OCI-LY3 (cell line): ENCODE results near the gene CCDC142.
"Not testable (repeated sequence)": the region's sequence is repeated elsewhere in the genome, so short reads cannot be mapped to it uniquely, and the experiment has no call there.

Experiments
- H2AFZ ChIP-seq: fragments of 200-600, 300-600 bp; shearing (Covaris generic); 2 replicates; pipeline ENCODE4 v1.6.0; 2014; ENCODE audit warnings: antibody characterized with exemption, low read depth, low read length
- H3K27ac ChIP-seq: fragments of 200-600, 300-600 bp; sonication (generic); 2 replicates; pipeline ENCODE4 v1.5.1; 2014; ENCODE audit warnings: mild to moderate bottlenecking, low read length, moderate library complexity, mixed read lengths
- H3K27me3 ChIP-seq: fragments of 200-600, 300-600 bp; sonication (generic); 2 replicates; pipeline ENCODE4 v1.6.1; 2014; ENCODE audit warnings: low read depth, low read length, mixed read lengths
- H3K36me3 ChIP-seq: fragments of 200-600, 300-600 bp; sonication (generic); replicated peaks from 2 replicates; pipeline ENCODE3; 2014; ENCODE audit warnings: low read depth, low read length, mixed read lengths
- H3K4me1 ChIP-seq: fragments of 300-600, 200-600 bp; sonication (generic); 2 replicates; pipeline ENCODE4 v1.6.1; 2014; ENCODE audit warnings: low read length, mixed read lengths
- H3K4me2 ChIP-seq: fragments of 200-600, 300-600 bp; sonication (generic); 2 replicates; pipeline ENCODE4 v1.6.1; 2014; ENCODE audit warnings: low read length, mixed read lengths
- H3K4me3 ChIP-seq: fragments of 300-600, 200-600 bp; sonication (generic); 2 replicates; pipeline ENCODE4 v1.5.1; 2014; ENCODE audit warnings: antibody characterized with exemption, mild to moderate bottlenecking, low read length, moderate library complexity
- H3K79me2 ChIP-seq: fragments of 300-600, 200-600 bp; shearing (Covaris generic); 2 replicates; pipeline ENCODE4 v1.6.1; 2014; ENCODE audit warnings: mild to moderate bottlenecking, low read length, mixed read lengths
- H3K9ac ChIP-seq: fragments of 300-600, 200-600 bp; shearing (Covaris generic); 2 replicates; pipeline ENCODE4 v1.6.0; 2014; ENCODE audit warnings: mild to moderate bottlenecking, low read length, moderate library complexity
- H3K9me3 ChIP-seq: fragments of 200-600, 300-600 bp; shearing (Covaris generic); 2 replicates; pipeline ENCODE4 v1.6.1; 2014; ENCODE audit warnings: low read length, mixed read lengths; ENCODE audit not compliant: insufficient read depth
- H4K20me1 ChIP-seq: fragments of 200-600, 300-600 bp; sonication (generic); 2 replicates; pipeline ENCODE4 v1.6.1; 2016; ENCODE audit warnings: low read length, mixed read lengths; ENCODE audit not compliant: insufficient read depth
- CTCF ChIP-seq: fragments of 200-600, 300-600 bp; sonication (generic); IDR thresholded peaks from 2 replicates; pipeline ENCODE4 v1.5.1; 2014; ENCODE audit warnings: antibody characterized with exemption, low read length, low read depth
- EZH2phosphoT487 ChIP-seq: fragments of 200-600 bp; shearing (Covaris generic); IDR thresholded peaks from 2 replicates; pipeline ENCODE4 v1.6.1; 2018; ENCODE audit warnings: antibody characterized with exemption, mixed run types, low read depth

CCDC142 gene

GRCh38 chr2:74444498-74445318 lies 38.1 kb downstream of the CCDC142 start:
- Histone ChIP-seq H3K79me2 (no peaks in the 10 kb centered on the region), H3K36me3 (no peaks in the 10 kb centered on the region), H3K27ac (no peak overlapping the region), H3K9me3 (no peaks in the 10 kb centered on the region), H3K4me3 (peak overlapping the region; percentile 23), H2AFZ (peak overlapping the region; percentile 17), H3K9ac (peak overlapping the region; percentile 2; the same call in 1 of the 2 replicates), H3K4me2 (peak overlapping the region; percentile 54), H3K27me3 (no peaks in the 10 kb centered on the region), H4K20me1 (no peaks in the 10 kb centered on the region), H3K4me1 (peaks cover 28% of the 10 kb centered on the region)
- TF ChIP-seq EZH2phosphoT487 (no peak), CTCF (no peak)

DNA sequence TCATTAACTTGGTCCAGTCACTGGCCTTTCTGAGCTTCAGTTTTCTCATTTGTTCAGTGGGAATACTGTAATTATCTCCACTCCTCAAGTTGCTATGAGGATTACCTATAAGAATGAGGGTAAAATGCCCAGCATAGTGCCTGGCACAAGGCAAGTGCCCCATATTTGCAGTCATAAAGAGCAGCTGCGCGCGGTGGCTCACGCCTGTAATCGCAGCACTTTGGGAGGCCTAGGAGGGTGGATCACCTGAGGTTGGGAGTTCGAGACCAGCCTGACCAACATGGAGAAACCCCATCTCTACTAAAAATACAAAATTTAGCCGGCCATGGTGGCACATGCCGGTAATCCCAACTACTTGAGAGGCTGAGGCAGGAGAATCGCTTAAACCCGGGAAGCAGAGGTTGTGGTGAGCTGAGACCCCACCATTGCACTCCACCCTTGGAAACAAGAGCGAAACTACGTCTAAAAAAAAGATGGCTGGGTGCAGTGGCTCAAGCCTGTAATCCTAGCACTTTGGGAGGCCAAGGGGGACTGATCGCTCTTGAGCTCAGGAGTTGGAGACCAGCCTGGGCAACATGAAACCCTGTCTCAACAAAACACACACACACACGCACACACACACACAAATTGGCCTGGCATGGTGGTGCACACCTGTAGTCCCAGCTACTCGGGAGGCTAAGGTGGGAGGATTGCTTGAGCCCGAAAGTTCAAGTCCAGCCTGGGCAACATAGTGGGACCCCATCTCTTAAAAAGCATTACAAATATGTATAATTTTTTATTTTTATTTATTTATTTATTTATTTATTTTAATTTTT lies 40.1 kb downstream of the CCDC142 start:
- not testable (repeated sequence) for H3K36me3 ChIP-seq, H3K9me3 ChIP-seq, H3K79me2 ChIP-seq, H3K27me3 ChIP-seq, H3K4me2 ChIP-seq, H3K9ac ChIP-seq, H3K27ac ChIP-seq, H3K4me3 ChIP-seq, H4K20me1 ChIP-seq, H2AFZ ChIP-seq
- H3K4me1 ChIP-seq, result peaks cover 39% of the 10 kb centered on the region

DNA sequence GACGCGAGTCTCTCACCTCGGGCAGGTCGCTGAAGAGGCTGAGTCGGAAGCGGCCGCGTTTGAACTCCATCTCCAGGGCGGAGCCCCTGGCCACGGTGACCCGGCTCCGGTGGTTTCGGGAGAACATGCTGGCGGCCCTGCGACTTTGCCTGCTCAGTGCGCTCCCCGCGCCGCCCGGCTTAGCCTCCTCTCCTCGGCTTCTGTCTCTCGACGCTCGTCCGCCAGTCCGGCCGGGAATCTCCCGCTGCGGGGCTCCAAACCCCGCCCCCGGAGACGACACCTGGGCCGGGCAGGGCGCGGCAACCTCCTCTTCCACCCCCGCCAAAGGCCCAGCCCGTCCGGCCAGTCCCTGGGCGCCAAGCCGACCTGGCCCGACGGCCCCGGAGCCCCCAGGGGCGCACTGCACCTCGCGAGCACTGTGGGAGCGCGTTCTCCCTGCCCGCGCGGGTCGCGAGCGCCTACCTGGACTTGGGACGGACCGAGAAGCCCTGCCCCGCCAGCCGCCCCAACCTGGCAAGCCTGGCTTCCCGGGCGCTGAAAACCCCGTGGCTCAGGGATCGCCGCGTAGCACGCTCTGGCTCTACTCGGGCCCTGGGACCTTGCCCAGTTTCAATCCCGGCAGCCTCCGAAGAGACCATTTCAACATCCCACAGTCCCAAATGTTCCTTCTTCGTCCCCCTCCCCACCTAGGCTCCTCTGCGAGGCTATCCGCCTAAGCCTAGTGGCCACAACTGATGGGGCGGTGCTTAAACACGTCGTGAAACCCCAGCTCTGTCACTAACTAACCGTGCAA lies 40.9 kb downstream of the CCDC142 start, which contains the start of gene RTKN:
Gene RTKN, minus strand, starts transcription at position 248 of the 793 bp plus-strand sequence. Its CDS starts 121 bp downstream, at position 127.
- Histone ChIP-seq H3K79me2 (no peaks in the 10 kb centered on the region), H3K9me3 (no peaks in the 10 kb centered on the region), H4K20me1 (no peaks in the 10 kb centered on the region), H3K36me3 (no peaks in the 10 kb centered on the region), H3K4me1 (peaks cover 47% of the 10 kb centered on the region), H3K4me2 (peak within 1 kb of the TSS; percentile 94), H3K27ac (peak within 1 kb of the TSS; percentile 44), H3K4me3 (peak within 1 kb of the TSS; percentile 82), H3K9ac (peak within 1 kb of the TSS; percentile 72; the same call in 1 of the 2 replicates), H2AFZ (peak within 1 kb of the TSS; percentile 92), H3K27me3 (no peaks in the 10 kb centered on the region)
- TF ChIP-seq EZH2phosphoT487 (no peak), CTCF (no peak)

DNA sequence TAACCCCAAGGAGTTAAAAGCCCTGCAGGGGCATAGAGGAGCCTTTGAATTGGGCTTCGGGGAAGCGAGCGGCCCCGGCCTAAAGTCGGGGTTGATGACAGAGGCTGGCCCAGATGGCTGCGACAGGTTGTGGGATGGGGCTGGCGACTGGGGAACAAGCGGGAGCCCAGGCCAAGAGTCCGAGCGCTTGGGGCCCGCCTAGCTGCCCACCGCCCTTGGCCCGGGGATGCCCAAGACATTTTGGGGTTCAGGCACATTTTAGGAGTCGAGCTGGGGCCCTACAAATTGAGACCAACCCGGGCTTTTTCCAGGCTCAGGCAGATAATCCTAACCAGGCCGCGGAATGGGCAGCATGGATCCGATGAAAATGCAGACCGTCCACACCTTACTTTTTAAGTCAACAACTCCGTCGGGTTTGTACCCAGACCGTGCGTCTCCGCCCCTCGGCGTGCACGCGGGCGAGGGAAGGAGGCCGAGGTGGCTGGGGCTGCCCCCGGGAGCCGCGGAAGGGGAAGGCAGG lies 41.6 kb downstream of the CCDC142 start:
- Histone ChIP-seq H3K9ac (no peak overlapping the region), H2AFZ (no peak overlapping the region), H3K9me3 (no peaks in the 10 kb centered on the region)

More for the DNA sequence above, 41.6 kb downstream of the CCDC142 start:
- Histone ChIP-seq H3K4me1 (peaks cover 53% of the 10 kb centered on the region), H3K27ac (no peak overlapping the region), H3K27me3 (no peaks in the 10 kb centered on the region), H3K4me2 (peak overlapping the region; percentile 94), H4K20me1 (no peaks in the 10 kb centered on the region), H3K79me2 (no peaks in the 10 kb centered on the region), H3K4me3 (peak overlapping the region; percentile 82; the same call in 1 of the 2 replicates), H3K36me3 (no peaks in the 10 kb centered on the region)
- TF ChIP-seq CTCF (no peak), EZH2phosphoT487 (no peak)
